A673 (cell line): ENCODE data around the gene KCNK15. TPM values are rescaled to one million over a fixed set of nuclear protein-coding genes. Genes with fewer than 3 reads are reported as not detected.
A peak's percentile ranks its signal among the peaks of the same experiment; 100 is the strongest.

Experiments
- BruUV-seq: library from RNA; stranded (reverse); fragments of 400-500 nt; replicated peaks from 2 replicates; lab custom pipeline; 2021; lab: Mats Ljungman, UMichigan
- CTCF ChIA-PET: fragments of 300-600 bp; sonication (Branson Sonifier 250); formaldehyde crosslinking; loops from one replicate; lab custom pipeline; 2022; ENCODE audit warnings: antibody characterized with exemption; lab: Charles Lee
- POLR2A ChIA-PET: fragments of 300-600 bp; sonication (Branson Sonifier 250); formaldehyde crosslinking; loops from one replicate; lab custom pipeline; 2022; ENCODE audit warnings: antibody characterized with exemption; ENCODE audit not compliant: low non-redundant PET; lab: Charles Lee
- DNase-seq: peaks from one replicate; pipeline ENCODE4 v3.0.0-alpha.2; 2015; ENCODE audit warnings: low spot score
- H3K27ac ChIP-seq: fragments of 200-600 bp; sonication (generic); 2 replicates; pipeline ENCODE4 v1.5.1; 2016; ENCODE audit warnings: mixed run types, low read depth, mild to moderate bottlenecking, mixed read lengths, antibody characterized with exemption, low read length; ENCODE audit not compliant: poor library complexity, severe bottlenecking
- H3K27me3 ChIP-seq: fragments of 200-600 bp; sonication (generic); replicated peaks from 2 replicates; pipeline ENCODE4 v1.6.1; 2017; ENCODE audit warnings: mixed run types, low read depth, mild to moderate bottlenecking, mixed read lengths, antibody characterized with exemption, low read length; ENCODE audit not compliant: insufficient read depth, poor library complexity
- H3K36me3 ChIP-seq: fragments of 200-600 bp; sonication (generic); 2 replicates; pipeline ENCODE4 v1.6.1; 2016; ENCODE audit warnings: mixed run types, mild to moderate bottlenecking, mixed read lengths, antibody characterized with exemption, low read length; ENCODE audit not compliant: insufficient read depth, poor library complexity, severe bottlenecking
- H3K4me1 ChIP-seq: fragments of 200-600 bp; sonication (generic); 2 replicates; pipeline ENCODE4 v1.6.1; 2017; ENCODE audit warnings: mixed run types, mild to moderate bottlenecking, mixed read lengths, antibody characterized with exemption, low read length; ENCODE audit not compliant: insufficient read depth, poor library complexity, severe bottlenecking
- H3K4me3 ChIP-seq: fragments of 200-600 bp; sonication (generic); 2 replicates; pipeline ENCODE4 v1.5.1; 2016; ENCODE audit warnings: low read depth, mixed run types, mild to moderate bottlenecking, mixed read lengths, low read length; ENCODE audit not compliant: poor library complexity, severe bottlenecking
- H3K9me3 ChIP-seq: fragments of 200-600 bp; sonication (generic); 2 replicates; pipeline ENCODE4 v1.6.1; 2016; ENCODE audit warnings: mixed run types, low read depth, mild to moderate bottlenecking, mixed read lengths, antibody characterized with exemption, low read length; ENCODE audit not compliant: poor library complexity, severe bottlenecking
- CTCF ChIP-seq: fragments of 300-800, 200-600 bp; sonication (generic); conservative IDR thresholded peaks from 2 replicates; pipeline ENCODE4 v1.5.1; 2017; ENCODE audit warnings: low read depth, mild to moderate bottlenecking, antibody characterized with exemption, low read length, moderate library complexity, mixed read lengths
- EZH2 ChIP-seq: fragments of 200-600 bp; sonication (generic); IDR thresholded peaks from 2 replicates; pipeline ENCODE4 v1.6.1; 2017; ENCODE audit warnings: borderline replicate concordance, low read depth, mild to moderate bottlenecking, mixed read lengths, antibody characterized with exemption, low read length; ENCODE audit not compliant: poor library complexity, severe bottlenecking
- intact Hi-C: fragments of 100-400 bp; cut with micrococcal nuclease; formaldehyde crosslinking; loops from one replicate; pipeline ENCODE4 v1.10.0; 2022; ENCODE audit not compliant: unreplicated experiment
- total RNA-seq: library from RNA; stranded (reverse); gene quantifications from 2 replicates; pipeline ENCODE4 v1.2.3, GENCODE V29; 2021

Gene KCNK15
- total RNA-seq, 1 experiment from 2014 or later = not detected

GRCh38 chr20:44784688-44785087 is 39.0 kb downstream of the KCNK15 start:
- intact Hi-C loops = no loop called here
- no TSS peak for BruUV-seq
- POLR2A ChIA-PET = no interaction called here

DNA sequence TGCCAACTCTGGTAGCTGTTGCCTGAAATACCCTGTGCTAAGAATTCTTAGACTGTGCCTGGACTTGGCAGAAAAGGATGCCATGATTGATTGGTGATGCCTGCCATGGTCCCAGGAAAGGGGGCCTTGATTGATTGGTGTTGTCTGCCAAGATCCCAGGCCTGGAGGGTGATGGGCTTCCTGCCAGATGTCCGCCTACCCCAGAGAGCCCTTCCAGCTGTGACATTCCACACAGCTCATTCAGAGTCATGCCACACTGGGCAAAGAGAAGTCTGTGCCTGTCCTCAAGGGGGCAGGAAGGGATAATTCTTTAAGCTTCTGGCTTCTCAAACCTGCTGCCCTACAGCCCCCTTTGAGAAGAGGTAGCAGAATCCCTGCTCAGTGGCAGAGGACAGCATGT is 40.1 kb downstream of the KCNK15 start:
- intact Hi-C loops = no loop called here

More at GRCh38 chr20:44784688-44785087, 39.0 kb downstream of the KCNK15 start:
- Histone ChIP-seq H3K9me3 (no peaks in the 10 kb centered on the region), H3K4me1 (no peaks in the 10 kb centered on the region), H3K27me3 (peaks cover 24% of the 10 kb centered on the region), H3K27ac (no peak overlapping the region), H3K4me3 (no peak overlapping the region), H3K36me3 (no peaks in the 10 kb centered on the region)
- CTCF ChIA-PET = no interaction called here
- no peak for DNase-seq
- TF ChIP-seq CTCF (no peak), EZH2 (no peak)

GRCh38 chr20:44787299-44787698 is 41.6 kb downstream of the KCNK15 start:
- BruUV-seq = no TSS peak
- TF ChIP-seq CTCF = no peak
- no peak for TF ChIP-seq EZH2
- Histone ChIP-seq H3K36me3 (no peaks in the 10 kb centered on the region), H3K4me3 (no peak overlapping the region), H3K27me3 (peaks cover 21% of the 10 kb centered on the region), H3K4me1 (no peaks in the 10 kb centered on the region), H3K9me3 (no peaks in the 10 kb centered on the region), H3K27ac (no peak overlapping the region)
- ChIA-PET POLR2A (no interaction called here), CTCF (no interaction called here)
- intact Hi-C loops = no loop called here
- no peak for DNase-seq

More for the DNA sequence above, 40.1 kb downstream of the KCNK15 start:
- Histone ChIP-seq H3K27ac (no peak overlapping the region), H3K4me1 (no peaks in the 10 kb centered on the region), H3K4me3 (no peak overlapping the region), H3K36me3 (no peaks in the 10 kb centered on the region), H3K9me3 (no peaks in the 10 kb centered on the region), H3K27me3 (peaks cover 24% of the 10 kb centered on the region)
- no TSS peak for BruUV-seq
- ChIA-PET CTCF (interaction anchor here (0.9 kb wide), 1 partner anchor 31 kb away, joined by 3 read pairs; no protein-coding TSS in a partner anchor), POLR2A (no interaction called here)
- DNase-seq = peak; percentile 51
- TF ChIP-seq EZH2 (no peak), CTCF (peak; percentile 26)
